SK-N-MC (cell line): ENCODE measurements around the gene ANKRD40CL.

Experiments used
- DNase-seq: peaks from one replicate; pipeline ENCODE4 v3.0.0-alpha.2; 2011; ENCODE audit warnings: low read depth, low spot score
- H3K27ac ChIP-seq: fragments of 200-600 bp; sonication (generic); 2 replicates; pipeline ENCODE4 v1.5.1; 2016; ENCODE audit warnings: mixed run types
- H3K36me3 ChIP-seq: fragments of 200-600 bp; sonication (generic); 2 replicates; pipeline ENCODE4 v1.6.1; 2017; ENCODE audit warnings: antibody characterized with exemption, low read length, mixed read lengths; ENCODE audit not compliant: insufficient read depth
- H3K4me3 ChIP-seq: fragments of 200-600 bp; sonication (generic); 2 replicates; pipeline ENCODE4 v1.5.1; 2016
- H3K9ac ChIP-seq: fragments of 200-600 bp; sonication (generic); 2 replicates; pipeline ENCODE4 v1.8.0; 2017; ENCODE audit warnings: mixed run types, mixed read lengths; ENCODE audit not compliant: insufficient read length
- H3K9me3 ChIP-seq: fragments of 200-600 bp; sonication (generic); 2 replicates; pipeline ENCODE4 v1.6.1; 2017; ENCODE audit warnings: low read depth, mild to moderate bottlenecking, antibody characterized with exemption, low read length, moderate library complexity, mixed read lengths
- EZH2 ChIP-seq: fragments of 200-600 bp; sonication (generic); IDR thresholded peaks from one replicate; pipeline ENCODE4 v1.6.1; 2017; ENCODE audit warnings: antibody characterized with exemption
- FOXP2 ChIP-seq: optimal IDR thresholded peaks from 2 replicates; pipeline ENCODE3; 2011; ENCODE audit warnings: mild to moderate bottlenecking, moderate library complexity; ENCODE audit not compliant: insufficient read depth; ENCODE audit errors: extremely low read length, control extremely low read depth
- POLR2AphosphoS5 ChIP-seq: IDR thresholded peaks from 2 replicates; pipeline ENCODE4 v1.6.1; 2012; ENCODE audit warnings: mild to moderate bottlenecking, low read depth, low read length, borderline replicate concordance

The ANKRD40CL gene, protein sequence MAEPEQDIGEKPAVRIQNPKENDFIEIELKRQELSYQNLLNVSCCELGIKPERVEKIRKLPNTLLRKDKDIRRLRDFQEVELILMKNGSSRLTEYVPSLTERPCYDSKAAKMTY

DNA sequence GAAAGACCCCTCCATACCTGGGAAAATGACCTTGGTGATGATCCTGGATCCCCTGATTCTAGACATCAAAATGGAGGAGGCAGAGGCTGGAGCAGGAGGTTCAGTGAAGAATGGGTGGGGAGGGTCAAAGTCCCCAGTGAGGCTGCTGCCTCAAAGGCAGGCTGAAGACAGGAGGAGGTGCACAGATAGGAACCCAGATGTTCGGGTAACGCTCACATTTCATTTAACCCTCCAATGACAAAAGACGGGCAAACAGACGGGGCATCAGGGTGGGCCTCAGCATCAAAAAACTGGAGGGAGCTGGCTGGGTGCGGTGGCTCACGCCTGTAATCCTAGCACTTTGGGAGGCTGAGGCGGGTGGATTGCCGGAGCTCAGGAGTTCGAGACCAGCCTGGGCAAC, at the start of gene ANKRD40CL:
TSS of gene ANKRD40CL (minus strand) at position 73 of the 400 bp plus-strand sequence. CDS start 605 bp downstream, outside the sequence.
- no peak for TF ChIP-seq POLR2AphosphoS5
- TF ChIP-seq FOXP2 = no peak
- no peak for TF ChIP-seq EZH2
- H3K9ac ChIP-seq = no peak within 1 kb of the TSS
- DNase-seq = no peak
- no peaks in the 10 kb centered on the region for H3K36me3 ChIP-seq
- H3K9me3 ChIP-seq = no peaks in the 10 kb centered on the region
- H3K4me3 ChIP-seq = no peak within 1 kb of the TSS
- no peak within 1 kb of the TSS for H3K27ac ChIP-seq

DNA sequence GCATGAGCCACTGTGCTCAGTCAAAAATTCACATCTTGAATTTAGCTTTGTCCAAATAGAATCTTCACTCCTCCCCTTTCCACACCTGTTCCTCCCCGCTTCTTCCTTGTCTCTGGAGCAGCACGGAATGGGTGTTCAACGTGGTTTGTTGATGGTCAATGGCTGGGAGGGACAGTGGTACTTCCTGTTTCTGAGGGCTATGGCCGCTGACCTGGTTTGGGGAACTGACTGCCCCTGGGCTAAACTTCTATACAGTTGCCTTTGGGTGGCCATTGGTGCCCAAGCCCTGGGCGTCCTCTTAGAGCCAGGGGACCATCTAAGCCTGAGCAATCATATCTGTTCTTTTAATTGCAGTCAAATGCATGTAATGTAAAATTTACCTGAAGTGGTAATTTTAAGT, 49.0 kb upstream of the ANKRD40CL start:
- no peak overlapping the region for H3K9ac ChIP-seq
- H3K9me3 ChIP-seq = no peaks in the 10 kb centered on the region
- no peak for DNase-seq
- no peak for TF ChIP-seq FOXP2
- TF ChIP-seq POLR2AphosphoS5 = no peak
- TF ChIP-seq EZH2 = no peak
- H3K27ac ChIP-seq = no peak overlapping the region
- H3K4me3 ChIP-seq = no peak overlapping the region
- no peaks in the 10 kb centered on the region for H3K36me3 ChIP-seq

DNA sequence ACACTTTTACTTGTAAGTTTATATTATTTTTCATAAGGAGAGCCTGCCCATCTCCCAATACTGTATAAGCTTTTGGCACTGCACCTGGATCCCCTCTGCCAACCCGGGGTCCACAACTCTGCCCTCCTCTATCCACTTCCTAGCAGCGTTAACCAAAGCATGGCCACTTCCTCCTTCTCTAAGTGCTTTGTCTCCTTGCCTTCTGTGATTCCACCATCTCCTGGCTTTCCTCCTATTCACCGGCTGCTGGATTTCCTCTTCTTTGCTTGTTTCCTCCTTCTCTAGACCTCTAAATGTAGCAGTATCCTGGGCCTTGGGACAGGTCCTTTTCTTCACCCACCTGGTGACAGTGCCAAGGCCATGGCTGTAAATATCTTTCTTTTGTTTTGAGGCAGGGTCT, 48.1 kb upstream of the ANKRD40CL start:
- no peak for DNase-seq
- H3K4me3 ChIP-seq = no peak overlapping the region
- no peaks in the 10 kb centered on the region for H3K9me3 ChIP-seq
- H3K27ac ChIP-seq = no peak overlapping the region
- H3K9ac ChIP-seq = no peak overlapping the region
- TF ChIP-seq FOXP2 (no peak), POLR2AphosphoS5 (no peak), EZH2 (no peak)
- no peaks in the 10 kb centered on the region for H3K36me3 ChIP-seq

DNA sequence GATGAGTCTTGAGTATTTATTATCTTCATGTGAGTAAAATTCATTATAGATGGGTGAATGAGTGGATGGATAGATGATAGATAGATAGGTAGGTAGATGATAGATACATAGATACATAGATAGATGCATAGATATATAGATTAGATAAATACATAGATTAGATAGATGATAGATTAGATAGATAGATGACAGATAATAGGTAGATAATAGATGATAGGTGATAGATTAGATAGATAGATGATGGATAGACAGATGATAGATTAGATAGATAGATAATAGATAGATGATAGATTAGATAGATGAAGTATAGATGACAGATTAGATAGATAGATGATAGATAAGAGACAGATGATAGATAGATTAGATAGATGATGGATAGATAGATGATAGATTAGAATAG, 46.3 kb upstream of the ANKRD40CL start:
- TF ChIP-seq POLR2AphosphoS5 = no peak
- TF ChIP-seq FOXP2 = no peak
- TF ChIP-seq EZH2 = no peak
- no peak for DNase-seq
- H3K9me3 ChIP-seq = no peaks in the 10 kb centered on the region
- H3K36me3 ChIP-seq = no peaks in the 10 kb centered on the region
- H3K27ac ChIP-seq = no peak overlapping the region
- no peak overlapping the region for H3K4me3 ChIP-seq
- H3K9ac ChIP-seq = no peak overlapping the region

DNA sequence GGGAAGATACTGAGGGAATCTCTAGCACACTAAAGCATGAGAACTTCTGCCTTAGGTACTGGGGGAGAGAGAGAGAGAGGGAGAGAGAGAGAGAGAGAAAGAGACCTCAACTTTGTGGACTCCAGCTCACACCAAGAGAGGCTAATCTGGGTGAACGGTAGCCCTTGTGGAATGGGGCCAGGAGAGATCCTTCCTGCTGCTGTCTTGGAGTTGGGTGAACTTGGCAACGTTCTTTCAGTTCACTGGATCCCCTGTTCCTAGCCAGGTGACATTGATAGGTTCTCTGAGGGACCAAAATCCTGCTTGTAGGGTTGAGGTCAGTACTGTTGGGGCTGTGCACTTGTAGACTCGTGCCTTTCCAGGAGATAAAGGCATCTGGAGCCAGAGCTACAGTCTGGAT, 41.6 kb upstream of the ANKRD40CL start:
- no peak for TF ChIP-seq POLR2AphosphoS5
- TF ChIP-seq FOXP2 = no peak
- TF ChIP-seq EZH2 = no peak
- H3K4me3 ChIP-seq = no peak overlapping the region
- H3K36me3 ChIP-seq = no peaks in the 10 kb centered on the region
- no peak overlapping the region for H3K9ac ChIP-seq
- H3K9me3 ChIP-seq = no peaks in the 10 kb centered on the region
- DNase-seq = no peak
- H3K27ac ChIP-seq = no peak overlapping the region

DNA sequence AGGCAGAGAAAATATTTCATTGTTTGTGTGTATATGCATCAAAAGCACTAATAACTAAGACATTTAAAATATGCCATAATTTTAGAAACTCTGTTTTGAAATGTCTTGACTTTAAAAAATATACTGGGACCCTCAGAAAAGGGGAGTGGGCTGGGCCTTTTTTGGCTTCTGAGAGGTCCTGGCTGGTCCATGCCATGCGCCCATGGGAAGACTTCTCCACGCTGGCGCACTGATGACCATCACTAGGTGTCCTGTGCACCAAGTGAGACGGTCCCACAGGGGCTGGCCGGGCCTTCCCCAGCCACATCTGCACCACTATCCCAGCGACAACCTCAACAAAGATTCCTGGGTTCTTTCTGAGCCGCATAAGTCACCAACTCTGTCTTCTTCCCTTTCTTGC, 41.1 kb upstream of the ANKRD40CL start:
- TF ChIP-seq EZH2 (no peak), POLR2AphosphoS5 (no peak), FOXP2 (no peak)
- no peaks in the 10 kb centered on the region for H3K9me3 ChIP-seq
- no peak for DNase-seq
- no peaks in the 10 kb centered on the region for H3K36me3 ChIP-seq
- no peak overlapping the region for H3K27ac ChIP-seq
- no peak overlapping the region for H3K4me3 ChIP-seq
- no peak overlapping the region for H3K9ac ChIP-seq

DNA sequence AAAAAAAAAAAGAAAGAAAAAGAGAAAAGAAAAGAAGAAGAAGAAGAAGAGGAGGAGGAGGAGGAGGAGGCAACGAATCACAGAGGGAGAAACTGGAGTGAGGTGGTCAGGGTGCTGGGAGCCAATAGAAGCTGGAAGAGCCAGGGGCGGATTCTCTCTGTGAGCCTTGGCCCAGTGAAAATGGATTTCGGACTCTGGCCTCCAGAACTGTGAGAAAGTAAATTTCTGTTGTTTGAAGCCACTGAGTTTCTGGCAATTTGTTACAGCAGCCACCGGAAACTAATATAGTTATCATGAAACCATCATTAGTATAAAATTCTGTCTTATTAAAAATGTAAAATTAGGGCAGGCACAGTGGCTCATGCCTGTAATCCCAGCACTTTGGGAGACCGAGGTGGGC, 40.4 kb upstream of the ANKRD40CL start:
- Histone ChIP-seq H3K36me3 (no peaks in the 10 kb centered on the region), H3K4me3 (no peak overlapping the region), H3K9me3 (no peaks in the 10 kb centered on the region), H3K9ac (no peak overlapping the region), H3K27ac (no peak overlapping the region)
- DNase-seq = no peak
- TF ChIP-seq FOXP2 (no peak), POLR2AphosphoS5 (no peak), EZH2 (no peak)

DNA sequence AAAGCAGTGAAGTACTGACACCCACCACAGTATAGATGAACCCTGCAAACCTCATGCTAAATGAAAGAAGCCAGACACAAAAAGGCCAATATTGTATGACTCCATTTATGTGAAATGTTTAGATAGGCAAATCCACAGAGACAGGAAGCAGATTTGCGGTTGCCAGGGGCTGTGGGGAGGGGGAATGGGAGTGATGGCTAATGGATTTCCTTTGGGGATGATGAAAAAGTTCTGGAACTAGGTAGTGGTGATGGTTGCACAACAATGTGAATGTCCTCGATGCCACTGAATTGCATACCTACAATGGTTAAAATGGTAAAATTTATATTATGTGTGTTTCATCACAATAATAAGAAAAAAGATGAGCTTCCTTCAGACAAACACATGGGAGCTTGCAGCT, 39.7 kb upstream of the ANKRD40CL start:
- Histone ChIP-seq H3K9me3 (no peaks in the 10 kb centered on the region), H3K4me3 (no peak overlapping the region), H3K9ac (no peak overlapping the region), H3K27ac (no peak overlapping the region), H3K36me3 (no peaks in the 10 kb centered on the region)
- no peak for DNase-seq
- no peak for TF ChIP-seq FOXP2
- no peak for TF ChIP-seq EZH2

DNA sequence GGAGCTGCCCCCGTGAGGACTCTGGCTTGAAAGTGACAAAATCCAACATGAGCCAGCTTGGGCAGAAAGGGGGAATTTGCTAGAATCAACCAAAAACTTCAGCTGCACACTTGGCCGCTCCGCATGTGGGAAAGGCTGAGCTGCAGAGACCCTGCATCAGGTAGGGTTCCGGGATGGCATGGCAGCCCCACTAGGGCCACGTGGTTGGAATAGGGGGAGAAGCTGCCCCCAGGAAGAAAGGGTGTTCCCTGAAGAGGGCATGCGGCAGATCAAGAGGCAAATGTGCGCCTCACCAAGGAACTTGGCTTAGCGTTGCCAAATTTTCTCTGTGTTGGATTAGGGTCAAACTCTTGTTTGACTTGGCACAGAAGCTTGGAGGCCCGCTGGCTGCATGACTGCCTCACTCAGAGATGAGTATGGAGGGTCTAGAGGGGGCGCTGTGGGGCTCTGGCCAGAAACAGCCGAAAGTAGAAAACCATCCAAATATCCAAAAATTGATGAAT, 38.9 kb upstream of the ANKRD40CL start:
- TF ChIP-seq POLR2AphosphoS5 (no peak), EZH2 (no peak), FOXP2 (no peak)
- DNase-seq = no peak
- H3K27ac ChIP-seq = no peak overlapping the region

More for the DNA sequence above, 38.9 kb upstream of the ANKRD40CL start:
- H3K4me3 ChIP-seq = no peak overlapping the region
- no peaks in the 10 kb centered on the region for H3K9me3 ChIP-seq
- no peaks in the 10 kb centered on the region for H3K36me3 ChIP-seq
- H3K9ac ChIP-seq = no peak overlapping the region
